ENCODE data around the gene ARL5A. TPM values are rescaled to one million over a fixed set of nuclear protein-coding genes. Genes with fewer than 3 reads are reported as not detected.

Gene ARL5A
- total and polyA plus RNA-seq, 8 donors: 8.1 to 99.1 (median 28.0) TPM

DNA sequence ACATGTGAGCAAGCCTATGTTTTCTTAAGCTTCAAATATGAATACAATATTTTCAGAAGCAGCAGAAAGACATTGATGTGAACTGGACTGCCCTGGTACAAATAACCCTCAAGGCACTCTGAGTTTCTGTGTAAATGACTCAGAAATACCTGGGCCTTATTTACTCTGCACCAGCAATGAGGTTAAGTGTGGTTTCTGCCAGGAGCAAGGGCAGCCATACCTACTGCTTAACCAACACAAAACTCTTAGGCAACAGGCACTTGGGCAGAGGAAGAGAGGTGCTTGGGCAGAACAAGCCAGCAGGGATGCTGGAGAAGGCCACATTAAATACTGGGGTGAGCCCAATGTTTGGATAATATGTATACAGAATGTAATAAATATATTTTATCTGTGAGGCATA, 29.4 kb upstream of the ARL5A start:
- H3K4me3 ChIP-seq: no peak overlapping the region
- peaks cover 0 to 5% (median 0%) of the 10 kb centered on the region in 4 donors for H3K4me1 ChIP-seq
- H3K27me3 ChIP-seq: no peaks in the 10 kb centered on the region
- H3K27ac ChIP-seq: no peak overlapping the region
- no peaks in the 10 kb centered on the region for H3K9me3 ChIP-seq
- intact Hi-C loops (cut with DNase I; ENCODE audit: low total_unique reads): no loop called here
- no peak for DNase-seq
- no peaks in the 10 kb centered on the region for H3K36me3 ChIP-seq
- TF ChIP-seq EP300 (IDR thresholded peaks at IDR 0.05) (no peak), POLR2A (IDR thresholded peaks at IDR 0.05) (no peak), POLR2AphosphoS5 (IDR thresholded peaks at IDR 0.05) (no peak), CTCF (IDR thresholded peaks at IDR 0.05) (no peak)

DNA sequence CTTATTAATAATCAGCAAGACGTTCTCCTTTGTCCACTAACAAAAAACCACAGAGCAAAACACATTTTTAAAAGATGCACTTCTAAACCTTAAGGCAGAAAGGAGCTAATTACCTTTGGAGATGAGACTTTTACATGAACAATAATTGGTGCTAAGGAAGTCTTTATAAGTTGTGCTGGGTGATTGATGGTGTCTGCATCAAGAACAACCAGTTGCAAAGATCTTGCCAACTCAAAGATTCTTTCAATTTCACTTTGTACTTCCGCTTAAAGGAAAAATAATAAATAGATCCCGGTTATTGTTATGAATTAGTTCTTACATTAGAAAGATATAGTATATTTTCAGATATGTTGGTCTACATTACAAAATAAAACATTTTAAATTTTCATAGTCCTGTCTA, 26.9 kb upstream of the ARL5A start:
- H3K4me1 ChIP-seq: no peaks in the 10 kb centered on the region
- TF ChIP-seq CTCF (IDR thresholded peaks at IDR 0.05) (no peak), POLR2AphosphoS5 (IDR thresholded peaks at IDR 0.05) (no peak), POLR2A (IDR thresholded peaks at IDR 0.05) (no peak), EP300 (IDR thresholded peaks at IDR 0.05) (no peak)
- intact Hi-C loops (cut with DNase I; ENCODE audit: low total_unique reads): no loop called here
- no peaks in the 10 kb centered on the region for H3K9me3 ChIP-seq
- DNase-seq: no peak
- WGBS, 5 donors: 82 to 89% (median 87%) methylated on average over 3 of the region's 3 CpGs
- H3K27ac ChIP-seq: no peak overlapping the region
- no peak overlapping the region for H3K4me3 ChIP-seq
- no peaks in the 10 kb centered on the region for H3K27me3 ChIP-seq
- no peaks in the 10 kb centered on the region for H3K36me3 ChIP-seq

DNA sequence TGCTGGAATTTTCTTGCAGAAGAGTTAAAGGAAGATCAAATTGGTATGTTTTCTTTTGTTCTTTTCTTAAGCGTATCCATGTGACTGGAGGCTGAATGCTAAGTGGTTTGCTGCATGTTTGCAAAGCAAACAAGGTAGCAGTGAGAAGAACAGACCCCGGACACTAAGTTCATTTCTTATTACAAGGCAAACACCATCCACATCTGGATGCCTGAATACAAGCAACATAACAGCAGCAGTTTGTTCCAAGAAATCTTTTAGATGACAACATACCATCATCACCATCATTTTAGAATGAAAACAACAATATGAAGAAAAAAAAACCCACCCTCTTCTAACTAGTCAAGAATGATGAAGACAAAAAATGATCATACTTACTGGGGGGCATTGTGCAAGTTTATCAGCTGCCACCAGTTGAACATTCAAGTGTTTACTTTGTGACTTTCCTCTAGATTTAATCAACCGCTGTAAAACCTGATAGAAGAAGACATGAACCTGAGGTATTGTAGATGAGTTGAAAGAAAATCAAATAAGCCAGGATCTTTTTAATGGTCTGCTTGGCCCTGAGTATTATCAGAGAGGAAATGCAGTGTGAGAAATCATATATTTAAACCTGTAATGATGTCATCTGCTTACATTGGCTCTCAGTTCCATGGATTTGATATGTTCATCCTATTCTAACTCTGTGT, 25.0 kb upstream of the ARL5A start:
- DNase-seq: no peak
- no peak overlapping the region for H3K27ac ChIP-seq
- 49 to 67% (median 61%) methylated on average over 3 of the region's 3 CpGs for WGBS, 5 donors
- no peak overlapping the region for H3K4me3 ChIP-seq
- TF ChIP-seq CTCF (IDR thresholded peaks at IDR 0.05) (no peak), POLR2AphosphoS5 (IDR thresholded peaks at IDR 0.05) (no peak), POLR2A (IDR thresholded peaks at IDR 0.05) (no peak), EP300 (IDR thresholded peaks at IDR 0.05) (no peak)
- H3K27me3 ChIP-seq: no peaks in the 10 kb centered on the region
- H3K9me3 ChIP-seq: no peaks in the 10 kb centered on the region
- intact Hi-C loops (cut with DNase I; ENCODE audit: low total_unique reads): no loop called here
- H3K36me3 ChIP-seq: no peaks in the 10 kb centered on the region
- H3K4me1 ChIP-seq: peaks cover 0 to 5% (median 2%) of the 10 kb centered on the region in 4 donors

- H3K4me3 ChIP-seq: no peak overlapping the region
- no peaks in the 10 kb centered on the region for H3K9me3 ChIP-seq
- intact Hi-C loops (cut with DNase I; ENCODE audit: low total_unique reads): no loop called here
- no peak for DNase-seq
- H3K4me1 ChIP-seq: peaks cover 0 to 5% (median 2%) of the 10 kb centered on the region in 4 donors
- H3K27me3 ChIP-seq: no peaks in the 10 kb centered on the region
- WGBS, 5 donors: 82 to 89% (median 84%) methylated on average over 6 of the region's 6 CpGs
- H3K36me3 ChIP-seq: no peaks in the 10 kb centered on the region
- no peak for TF ChIP-seq EP300 (IDR thresholded peaks at IDR 0.05)
- no peak for TF ChIP-seq CTCF (IDR thresholded peaks at IDR 0.05)
- no peak for TF ChIP-seq POLR2AphosphoS5 (IDR thresholded peaks at IDR 0.05)
- TF ChIP-seq POLR2A (IDR thresholded peaks at IDR 0.05): no peak
- H3K27ac ChIP-seq: no peak overlapping the region
These were observed 24.2 kb upstream of the ARL5A start for GRCh38 chr2:151852260-151853069.

All from stomach (tissue), 9 donors.